HG03095 (cell line): Measurements from ENCODE around the gene MIPOL1.

Source experiments
- ATAC-seq: cut with Tn5 transposase; IDR thresholded peaks from one replicate; pipeline ENCODE4 v1.9.1; 2021; ENCODE audit warnings: moderate library complexity; ENCODE audit not compliant: unreplicated experiment

The MIPOL1 gene

DNA sequence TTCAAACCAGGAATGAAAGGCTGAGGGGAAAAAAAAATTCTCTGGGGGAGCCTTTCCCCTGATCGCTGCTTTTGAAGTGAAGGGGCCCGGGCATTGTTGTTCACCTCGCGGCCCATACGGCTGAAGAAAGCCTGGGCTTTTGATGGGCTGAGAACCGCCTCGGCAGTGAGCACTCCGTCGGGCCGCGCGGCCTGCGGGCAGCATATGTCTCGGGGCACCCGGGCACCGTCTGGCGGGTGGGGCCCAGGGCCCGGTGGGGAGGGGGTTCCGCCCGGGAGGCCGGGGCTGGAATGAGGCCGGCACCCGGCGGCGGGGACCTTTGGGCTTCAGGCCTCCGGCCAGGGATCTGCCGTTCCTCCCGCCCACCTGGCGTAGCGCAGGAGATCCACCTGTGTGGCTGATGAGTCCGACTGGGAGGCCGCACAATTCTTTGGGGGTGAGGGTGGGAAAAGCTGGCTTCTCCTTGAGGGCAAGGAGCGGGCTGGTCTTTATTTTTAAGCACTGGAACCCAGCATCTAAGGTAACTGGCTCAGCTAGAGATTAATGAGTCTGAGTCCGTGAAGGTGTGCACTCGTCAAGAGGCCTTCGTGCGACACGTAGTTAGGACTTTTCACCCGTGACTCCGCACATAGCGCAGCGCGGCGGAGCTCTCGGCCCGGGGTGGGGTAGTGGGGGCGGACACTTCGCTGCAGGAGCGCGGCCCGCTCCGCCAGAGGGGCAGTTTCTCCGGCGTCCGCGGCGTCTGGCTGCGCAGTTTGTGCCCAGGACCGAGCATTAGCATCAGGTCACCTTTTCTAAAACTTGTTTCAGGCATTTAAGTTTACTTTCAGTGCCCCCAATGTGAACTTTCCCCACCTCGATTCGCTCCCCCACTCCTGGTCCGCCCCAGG, 386.7 kb downstream of the MIPOL1 start:
- ATAC-seq = no peak

DNA sequence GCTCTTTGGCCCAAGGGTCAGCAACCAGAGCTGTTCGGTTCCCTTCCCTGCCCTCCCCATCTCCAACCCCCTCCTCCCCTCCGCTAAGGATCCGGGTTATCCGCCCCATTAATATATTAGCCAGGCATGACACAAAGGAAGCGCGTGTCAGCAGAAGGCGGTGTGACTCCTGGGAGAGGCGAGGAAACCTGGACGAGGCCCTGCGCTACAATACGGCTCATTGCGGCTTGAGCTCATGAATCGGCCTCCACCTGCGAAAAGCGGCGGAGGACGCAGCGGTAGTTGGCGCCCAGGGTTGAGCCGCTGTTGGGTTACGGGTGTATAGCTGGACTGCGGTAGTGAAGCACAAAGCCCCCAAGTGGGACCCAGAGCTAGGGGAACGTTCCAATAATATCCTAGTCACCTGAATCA, 387.4 kb downstream of the MIPOL1 start:
- no peak for ATAC-seq

DNA sequence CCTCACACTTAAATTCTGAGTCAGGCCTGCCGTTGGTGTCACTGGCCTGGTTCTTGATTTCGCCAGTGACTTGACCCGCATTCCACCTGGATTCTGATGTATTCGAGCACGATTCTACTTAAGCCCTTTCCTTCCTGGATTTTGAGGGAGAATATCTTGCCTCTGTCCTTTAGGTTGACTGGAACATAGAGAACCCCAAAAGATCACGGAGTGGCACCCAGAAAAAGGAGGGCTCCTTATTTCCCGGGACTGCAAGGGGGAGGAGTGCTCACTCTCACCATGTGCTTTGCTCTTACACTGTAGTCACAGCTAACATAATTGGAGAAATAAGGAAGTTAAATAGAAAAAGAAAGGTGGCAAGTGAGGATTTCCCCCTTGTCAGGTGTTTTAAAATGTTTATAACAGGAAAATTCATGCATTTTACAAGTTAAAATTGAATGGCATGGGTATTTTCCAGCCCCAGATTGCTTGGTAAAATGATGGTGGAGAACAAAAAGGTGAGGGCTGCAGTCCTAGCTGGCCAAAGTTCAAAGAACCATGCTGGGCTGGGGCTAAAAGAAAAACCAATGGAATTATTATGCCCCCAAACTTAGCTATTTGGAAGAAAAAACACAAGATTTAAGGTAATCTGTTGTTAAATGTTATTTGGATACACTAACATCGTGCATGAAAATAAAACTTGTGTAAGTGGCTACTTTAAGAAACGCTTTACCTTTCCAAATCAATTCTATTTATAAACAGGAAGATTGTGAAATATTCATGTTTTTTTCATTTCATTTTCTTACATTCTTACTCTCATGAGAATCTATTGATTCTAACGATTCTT, 388.4 kb downstream of the MIPOL1 start:
- no peak for ATAC-seq

DNA sequence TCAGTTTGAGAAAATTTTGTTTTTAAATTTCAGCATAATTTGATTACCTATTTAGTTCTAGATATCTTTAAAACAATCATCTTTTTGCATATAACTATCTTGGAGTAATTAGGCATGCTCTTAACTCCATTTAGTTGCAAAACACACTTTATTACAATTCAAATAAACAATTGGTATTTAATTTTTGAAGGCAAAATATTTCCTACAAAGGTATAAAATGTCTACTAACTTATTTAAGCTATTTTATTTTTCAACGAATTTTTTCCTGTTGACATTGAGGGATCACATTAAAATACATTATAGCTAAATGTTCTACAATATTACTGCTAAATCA, 389.0 kb downstream of the MIPOL1 start:
- no peak for ATAC-seq

GRCh38 chr14:37587131-37587803, 389.5 kb downstream of the MIPOL1 start:
- no peak for ATAC-seq

DNA sequence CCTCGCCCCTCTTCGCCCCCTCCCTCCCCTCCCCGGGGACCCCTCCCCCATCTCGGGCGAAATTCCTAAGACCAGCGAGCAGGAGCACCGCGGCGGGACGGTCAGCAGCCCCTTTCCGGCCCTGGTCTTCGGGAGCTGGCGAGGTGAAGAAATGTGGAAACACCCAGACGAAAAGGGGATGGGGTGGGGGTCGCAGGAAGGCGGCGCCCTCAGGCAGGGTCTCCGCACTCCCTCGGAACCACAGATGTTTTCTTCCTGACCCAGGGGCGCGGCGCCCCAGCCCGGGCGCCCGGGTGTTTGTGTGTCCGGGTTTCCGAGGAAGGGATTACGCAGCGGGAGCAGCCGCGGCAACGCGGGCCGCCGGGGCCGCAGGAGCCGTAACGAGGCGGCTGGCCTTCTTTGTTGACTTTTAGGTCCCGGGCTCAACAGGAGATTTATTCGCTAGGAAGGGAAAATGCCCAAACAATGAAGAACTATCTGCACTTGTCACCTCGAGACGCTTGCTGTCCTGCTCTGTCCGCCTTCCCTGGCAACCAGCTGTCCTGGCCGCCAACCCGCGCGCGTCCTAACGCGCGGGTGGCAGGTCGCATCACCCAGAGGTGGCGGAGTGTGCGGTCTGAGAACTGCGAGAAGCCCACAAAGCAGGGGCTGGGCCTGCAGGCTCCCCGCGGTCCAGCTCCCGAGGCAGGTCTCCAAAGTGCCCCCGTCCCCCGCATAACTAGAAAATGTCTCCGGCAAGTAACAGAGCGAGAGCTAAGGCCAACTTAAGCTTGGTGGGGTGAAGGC, 390.3 kb downstream of the MIPOL1 start:
- ATAC-seq = no peak

DNA sequence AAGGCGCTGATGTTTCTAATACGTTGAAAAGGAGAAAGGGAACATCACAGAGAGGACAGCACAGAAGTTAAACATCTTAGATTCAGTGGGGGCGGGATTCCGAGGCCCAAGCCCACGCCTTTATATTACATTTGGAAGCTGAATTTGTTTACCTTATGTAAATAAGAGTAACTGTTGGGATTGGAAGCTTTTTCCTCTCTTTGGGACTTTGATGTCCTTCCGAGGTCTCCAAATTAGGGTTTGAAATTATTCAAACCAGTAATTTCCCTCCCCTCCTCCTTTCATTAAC, 390.9 kb downstream of the MIPOL1 start:
- ATAC-seq = no peak

GRCh38 chr14:37588956-37589714, 391.4 kb downstream of the MIPOL1 start:
- ATAC-seq = no peak

- ATAC-seq = no peak
Measured at GRCh38 chr14:37589715-37590427, 392.1 kb downstream of the MIPOL1 start.

- ATAC-seq = no peak
Measured at GRCh38 chr14:37590428-37591139, 392.8 kb downstream of the MIPOL1 start.

DNA sequence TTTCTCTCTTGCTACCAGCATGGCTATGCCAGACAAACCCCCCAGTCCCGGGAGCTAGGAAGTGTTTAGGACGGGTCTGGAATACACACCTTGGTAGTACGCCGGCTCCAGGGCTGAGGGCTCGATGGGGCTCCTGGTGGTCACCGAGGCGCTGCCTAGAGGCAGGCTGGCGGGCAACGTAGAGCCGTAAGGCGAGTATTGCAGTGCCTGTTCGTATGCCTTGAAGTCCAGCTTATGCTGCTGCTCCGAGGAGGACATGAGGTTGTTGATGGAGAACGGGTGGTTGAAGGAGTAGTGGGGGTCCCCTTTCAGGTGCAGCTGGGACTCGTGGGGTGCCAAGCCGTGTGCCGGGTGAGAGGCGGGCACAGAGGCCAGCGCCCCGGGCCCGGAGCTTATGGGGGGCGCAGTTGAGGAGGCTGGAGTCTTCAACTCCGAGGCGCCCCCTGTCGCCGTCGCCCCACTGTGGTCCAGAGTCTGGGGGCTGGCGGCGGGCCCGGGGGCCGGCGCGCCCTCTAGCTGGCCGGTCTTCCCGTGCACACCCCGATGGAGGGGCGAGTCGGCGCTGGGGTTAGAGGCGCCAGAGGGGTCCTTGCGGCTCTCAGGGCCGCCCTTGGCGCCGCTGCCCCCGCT, 393.7 kb downstream of the MIPOL1 start:
- no peak for ATAC-seq

DNA sequence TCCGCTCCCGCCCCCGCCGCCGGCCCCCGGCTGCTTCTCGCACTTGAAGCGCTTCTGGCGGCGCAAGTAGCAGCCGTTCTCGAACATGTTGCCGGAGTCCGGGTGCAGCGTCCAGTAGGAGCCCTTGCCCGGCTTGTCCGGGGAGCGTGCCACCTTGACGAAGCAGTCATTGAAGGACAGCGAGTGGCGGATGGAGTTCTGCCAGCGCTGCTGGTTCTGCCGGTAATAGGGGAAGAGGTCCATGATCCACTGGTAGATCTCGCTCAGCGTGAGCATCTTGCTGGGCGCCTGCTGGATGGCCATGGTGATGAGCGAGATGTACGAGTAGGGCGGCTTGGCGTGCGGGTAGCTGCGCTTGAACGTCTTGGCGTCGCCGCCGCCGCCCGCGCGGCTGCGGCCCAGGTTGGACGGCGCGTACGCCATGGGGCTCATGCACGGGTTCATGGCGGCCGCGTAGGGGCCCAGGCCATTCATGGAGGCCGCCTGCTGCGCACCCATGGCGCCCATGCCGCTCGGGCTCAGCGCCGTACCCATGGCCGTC, 394.3 kb downstream of the MIPOL1 start:
- ATAC-seq = no peak

DNA sequence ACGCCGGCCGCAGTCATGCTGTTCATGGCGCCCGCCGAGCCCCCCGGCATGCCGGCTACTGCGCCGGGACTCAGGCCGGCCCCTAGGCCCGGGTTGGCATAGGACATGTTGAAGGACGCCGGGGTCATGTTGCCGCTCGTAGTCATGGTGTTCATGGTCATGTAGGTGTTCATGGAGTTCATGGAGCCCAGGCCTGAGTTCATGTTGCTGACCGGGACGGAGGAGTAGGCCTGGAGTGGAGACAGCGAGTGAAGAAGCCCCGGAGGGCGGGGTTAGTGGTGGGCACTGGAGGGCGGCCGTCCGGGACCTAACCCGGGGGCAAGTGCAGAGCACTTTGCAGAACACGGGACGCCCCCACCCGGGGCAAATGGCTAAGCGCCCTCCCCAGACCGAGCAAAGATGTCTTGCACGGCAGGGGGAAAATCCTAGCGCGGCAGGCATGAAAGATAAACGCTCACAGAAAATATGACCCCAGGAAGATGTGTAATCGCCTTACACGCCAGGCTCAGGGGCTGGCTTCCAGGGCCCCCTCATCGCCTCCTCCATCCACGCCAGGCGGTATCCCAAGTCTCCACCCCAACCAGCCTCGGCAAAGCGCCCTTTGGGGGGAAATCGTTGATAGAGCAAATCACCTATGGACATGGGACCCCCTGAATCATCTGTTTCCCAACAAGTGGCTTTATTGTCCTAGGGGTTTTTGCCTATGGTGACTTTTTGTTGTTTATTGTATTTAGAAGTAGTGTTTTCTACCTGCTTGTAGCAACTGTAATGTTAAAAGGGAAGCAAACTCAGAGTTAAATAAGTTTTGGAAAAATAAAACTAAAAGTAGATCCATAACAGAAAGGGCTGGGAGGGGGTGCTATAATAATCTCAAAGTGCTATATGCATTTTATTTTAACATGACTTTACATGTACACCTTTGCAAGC, 395.0 kb downstream of the MIPOL1 start:
- no peak for ATAC-seq

GRCh38 chr14:37593511-37594237, 395.9 kb downstream of the MIPOL1 start:
- ATAC-seq = no peak

DNA sequence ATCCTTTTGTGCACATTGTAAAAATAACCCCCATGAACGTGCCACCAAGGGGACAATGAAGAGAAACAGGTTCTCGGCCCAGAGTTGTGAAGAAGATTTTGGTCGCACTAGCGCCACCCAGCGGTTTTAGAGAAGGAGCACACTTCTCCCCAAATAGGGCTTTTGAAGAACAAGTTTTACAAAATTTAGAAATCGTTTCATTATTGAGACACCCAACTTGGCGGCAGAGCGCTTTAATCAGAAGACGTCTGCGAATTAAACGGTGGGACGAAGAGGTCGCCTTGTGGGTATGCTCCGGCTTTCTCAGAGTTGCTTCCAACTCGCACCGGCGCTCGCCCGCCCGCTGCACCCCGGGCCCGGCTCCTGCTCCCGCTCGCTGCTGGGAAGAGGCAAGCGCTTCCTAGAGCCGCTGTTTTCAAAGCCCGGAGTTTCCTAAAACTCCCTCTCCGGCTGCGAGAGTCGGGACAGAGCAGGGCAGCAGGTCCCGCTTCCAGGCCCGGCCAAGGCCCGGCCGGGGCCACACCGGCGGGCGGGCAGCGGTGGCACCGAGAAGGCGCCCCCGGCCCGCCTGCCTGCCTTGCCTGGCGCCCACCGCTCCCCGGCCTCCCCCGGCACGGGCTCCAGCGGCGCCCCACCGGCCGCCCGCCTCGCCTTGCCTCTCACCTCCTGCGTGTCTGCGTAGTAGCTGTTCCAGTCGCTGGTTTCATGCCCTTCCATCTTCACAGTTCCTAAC, 396.7 kb downstream of the MIPOL1 start:
- ATAC-seq = no peak
